Hepatocyte (in vitro differentiated cells): ENCODE measurements around the gene OSBPL2. TPM values are rescaled to one million over a fixed set of nuclear protein-coding genes. Genes with fewer than 3 reads are reported as not detected.

ENCODE experiments used
- DNase-seq: peaks from one replicate; pipeline ENCODE4 v3.0.0-alpha.2; 2016; ENCODE audit warnings: low spot score
- H2AFZ ChIP-seq: fragments of 200-600 bp; sonication (generic); 2 replicates; pipeline ENCODE4 v1.6.0; 2016; ENCODE audit warnings: antibody characterized with exemption, mild to moderate bottlenecking
- H3K27ac ChIP-seq: fragments of 200-600 bp; sonication (generic); 2 replicates; pipeline ENCODE4 v1.5.1; 2016; ENCODE audit warnings: mild to moderate bottlenecking
- H3K27me3 ChIP-seq: fragments of 200-600 bp; sonication (generic); 2 replicates; pipeline ENCODE4 v1.6.1; 2016
- H3K36me3 ChIP-seq: fragments of 200-600 bp; sonication (generic); replicated peaks from 2 replicates; pipeline ENCODE4 v1.5.1; 2016; ENCODE audit warnings: low read depth; ENCODE audit not compliant: insufficient read depth
- H3K4me1 ChIP-seq: fragments of 200-600 bp; sonication (generic); 2 replicates; pipeline ENCODE4 v1.5.1; 2016; ENCODE audit warnings: mild to moderate bottlenecking, moderate library complexity; ENCODE audit not compliant: insufficient read depth
- H3K4me2 ChIP-seq: fragments of 200-600 bp; sonication (generic); 2 replicates; pipeline ENCODE4 v1.6.0; 2016
- H3K4me3 ChIP-seq: fragments of 200-600 bp; sonication (generic); 2 replicates; pipeline ENCODE4 v1.5.1; 2016; ENCODE audit warnings: mild to moderate bottlenecking
- H3K79me2 ChIP-seq: fragments of 200-600 bp; sonication (generic); 2 replicates; pipeline ENCODE4 v1.6.0; 2017; ENCODE audit warnings: mild to moderate bottlenecking
- H3K9me2 ChIP-seq: fragments of 200-600 bp; sonication (generic); replicated peaks from 2 replicates; pipeline ENCODE4 v1.6.0; 2017; ENCODE audit warnings: mild to moderate bottlenecking; ENCODE audit not compliant: insufficient read depth
- H3K9me3 ChIP-seq: fragments of 200-600 bp; sonication (generic); 2 replicates; pipeline ENCODE4 v1.5.1; 2016; ENCODE audit warnings: low read depth, mild to moderate bottlenecking
- H4K20me1 ChIP-seq: fragments of 200-600 bp; sonication (generic); 2 replicates; pipeline ENCODE4 v1.6.0; 2016; ENCODE audit warnings: mild to moderate bottlenecking; ENCODE audit not compliant: insufficient read depth, poor library complexity, severe bottlenecking
- CTCF ChIP-seq: fragments of 200-600 bp; sonication (generic); IDR thresholded peaks from 2 replicates; pipeline ENCODE4 v1.5.1; 2016; ENCODE audit warnings: antibody characterized with exemption, mild to moderate bottlenecking; ENCODE audit not compliant: poor library complexity
- EZH2 ChIP-seq: fragments of 200-600 bp; sonication (generic); IDR thresholded peaks from 2 replicates; pipeline ENCODE4 v1.6.1; 2016; ENCODE audit warnings: antibody characterized with exemption, mild to moderate bottlenecking, borderline replicate concordance
- EZH2phosphoT487 ChIP-seq: fragments of 200-600 bp; sonication (generic); IDR thresholded peaks from one replicate; pipeline ENCODE4 v1.6.1; 2018; ENCODE audit warnings: antibody characterized with exemption, mild to moderate bottlenecking, low read depth, moderate library complexity; ENCODE audit not compliant: unreplicated experiment, severe bottlenecking
- WGBS: methylation state at CpG from one replicate; pipeline ENCODE4 v1.1.6; 2016; ENCODE audit warnings: low lambda C conversion rate; ENCODE audit errors: missing lambda C conversion rate; 5-methylcytosine and 5-hydroxymethylcytosine counted together
- polyA plus RNA-seq: library from polyadenylated mRNA; unstranded; fragments of >200 nt; fragmentation: Nextera tagmentation; extraction: Ambion mirVana; gene quantifications from 2 replicates; pipeline ENCODE4 v1.2.1, GENCODE V29; 2016
- total RNA-seq: library from RNA; depleted of rRNA; stranded (reverse); fragments of >200 nt; gene quantifications from 2 replicates; pipeline ENCODE4 v1.2.3, GENCODE V29; 2014

OSBPL2 gene
- total and polyA plus RNA-seq, 2 experiments from 2014 or later, result 40.5 to 45.9 TPM

- Histone ChIP-seq H3K36me3 (no peaks in the 10 kb centered on the region), H3K9me2 (no peaks in the 10 kb centered on the region), H3K4me2 (no peak overlapping the region), H2AFZ (no peak overlapping the region), H3K9me3 (no peaks in the 10 kb centered on the region), H3K27me3 (no peaks in the 10 kb centered on the region), H3K27ac (no peak overlapping the region), H3K4me3 (no peak overlapping the region), H3K79me2 (peaks cover 3% of the 10 kb centered on the region), H4K20me1 (no peaks in the 10 kb centered on the region), H3K4me1 (no peaks in the 10 kb centered on the region)
- DNase-seq, result no peak
- TF ChIP-seq CTCF (no peak), EZH2phosphoT487 (no peak), EZH2 (no peak)
- 95% methylated on average over 10 of the region's 10 CpGs for WGBS
Measured at GRCh38 chr20:62195736-62196135, 42.6 kb upstream of the OSBPL2 start.

- Histone ChIP-seq H3K27me3 (no peaks in the 10 kb centered on the region), H3K27ac (no peak overlapping the region), H3K4me3 (no peak overlapping the region), H3K4me1 (no peaks in the 10 kb centered on the region), H3K9me2 (no peaks in the 10 kb centered on the region), H4K20me1 (no peaks in the 10 kb centered on the region), H3K9me3 (no peaks in the 10 kb centered on the region), H3K36me3 (no peaks in the 10 kb centered on the region), H3K4me2 (no peak overlapping the region), H2AFZ (no peak overlapping the region), H3K79me2 (peaks cover under 1% of the 10 kb centered on the region)
- no peak for DNase-seq
- WGBS, result 95% methylated on average over 10 of the region's 10 CpGs
- no peak for TF ChIP-seq EZH2phosphoT487
- no peak for TF ChIP-seq CTCF
- TF ChIP-seq EZH2, result no peak
Measured at GRCh38 chr20:62196286-62196685, 42.0 kb upstream of the OSBPL2 start.

- DNase-seq, result no peak
- Histone ChIP-seq H3K27me3 (no peaks in the 10 kb centered on the region), H3K36me3 (no peaks in the 10 kb centered on the region), H3K9me2 (no peaks in the 10 kb centered on the region), H3K4me1 (no peaks in the 10 kb centered on the region), H3K4me3 (no peak overlapping the region), H3K79me2 (no peaks in the 10 kb centered on the region), H4K20me1 (no peaks in the 10 kb centered on the region), H3K4me2 (no peak overlapping the region), H2AFZ (no peak overlapping the region), H3K9me3 (no peaks in the 10 kb centered on the region), H3K27ac (no peak overlapping the region)
- 87% methylated on average over 9 of the region's 9 CpGs for WGBS
- TF ChIP-seq EZH2, result no peak
- no peak for TF ChIP-seq EZH2phosphoT487
- TF ChIP-seq CTCF, result no peak
Measured at GRCh38 chr20:62197311-62197710, 41.0 kb upstream of the OSBPL2 start.

- H3K4me2 ChIP-seq, result no peak overlapping the region
- no peak for DNase-seq
- H3K27me3 ChIP-seq, result no peaks in the 10 kb centered on the region
- H3K9me3 ChIP-seq, result no peaks in the 10 kb centered on the region
- no peaks in the 10 kb centered on the region for H3K79me2 ChIP-seq
- H2AFZ ChIP-seq, result no peak overlapping the region
- H3K27ac ChIP-seq, result no peak overlapping the region
- H4K20me1 ChIP-seq, result no peaks in the 10 kb centered on the region
- TF ChIP-seq CTCF (no peak), EZH2 (no peak), EZH2phosphoT487 (no peak)
- H3K4me1 ChIP-seq, result no peaks in the 10 kb centered on the region
- no peaks in the 10 kb centered on the region for H3K36me3 ChIP-seq
- H3K4me3 ChIP-seq, result no peak overlapping the region
- H3K9me2 ChIP-seq, result no peaks in the 10 kb centered on the region
- 97% methylated on average over 18 of the region's 18 CpGs for WGBS
Measured at GRCh38 chr20:62197801-62198200, 40.5 kb upstream of the OSBPL2 start.
